ENCODE results near the gene SCLT1. TPM values are rescaled to one million over a fixed set of nuclear protein-coding genes. Genes with fewer than 3 reads are reported as not detected.

Gene SCLT1
- total and polyA plus RNA-seq, 2 of the 8 experiments (the other 6 are each of a cell fraction or from before 2014, with no cell fraction given) = 4.8 to 13.1 TPM

DNA sequence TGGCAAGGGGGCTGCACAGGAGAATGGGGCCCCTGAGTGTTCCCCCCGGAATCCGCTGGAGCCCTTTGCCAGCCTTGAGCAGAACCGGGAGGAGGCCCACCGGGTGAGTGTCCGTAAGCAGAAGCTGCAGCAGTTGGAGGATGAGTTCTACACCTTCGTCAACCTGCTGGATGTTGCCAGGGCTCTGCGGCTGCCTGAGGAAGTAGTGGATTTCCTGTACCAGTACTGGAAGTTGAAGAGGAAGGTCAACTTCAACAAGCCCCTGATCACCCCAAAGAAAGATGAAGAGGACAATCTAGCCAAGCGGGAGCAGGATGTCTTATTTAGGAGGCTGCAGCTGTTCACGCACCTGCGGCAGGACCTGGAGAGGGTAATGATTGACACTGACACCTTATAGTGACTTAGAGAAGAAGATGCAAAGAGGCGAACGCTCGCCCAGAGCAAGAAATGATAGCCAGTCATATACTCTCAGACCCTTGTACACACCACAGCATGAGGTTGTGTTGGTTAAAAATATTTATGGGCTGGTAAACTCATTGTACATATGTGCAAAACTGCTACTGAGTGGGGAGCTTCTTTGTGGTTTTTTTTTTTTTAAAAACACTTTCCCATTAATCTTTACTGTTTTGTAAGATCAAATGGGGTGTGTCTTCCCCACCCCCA lies 231.4 kb downstream of the SCLT1 start:
- Histone ChIP-seq H3K27ac (ENCODE audit: low read depth, low read length) (no peak overlapping the region), H2AFZ (ENCODE audit: low read length) (no peak overlapping the region), H3K4me3 (ENCODE audit: extremely low read depth in 1 of 4, insufficient read depth in 2 of 4, low read depth in 3 of 4, low read length in 4 of 4) (no peak overlapping the region), H3K4ac (replicated peaks; ENCODE audit: insufficient read length, low read depth, low read length) (no peak overlapping the region), H2BK12ac (ENCODE audit: low read depth, low read length) (no peak overlapping the region), H2BK15ac (ENCODE audit: low read length) (no peak overlapping the region), H2AK5ac (ENCODE audit: low read depth, low read length) (no peak overlapping the region), H3K4me1 (replicated peaks in 1 of 4; ENCODE audit: control insufficient read depth in 3 of 4, insufficient read depth in 4 of 4, low read length in 3 of 4) (peaks cover 0 to 9% (median 5%) of the 10 kb centered on the region in 4 experiments; a peak in 6 of 7 replicates), H2BK120ac (replicated peaks; ENCODE audit: low read depth, low read length) (no peak overlapping the region), H3K4me2 (ENCODE audit: insufficient read depth in 1 of 2, low read depth in 2 of 2, low read length in 2 of 2) (no peak overlapping the region), H2BK20ac (ENCODE audit: low read length) (no peak overlapping the region), H4K20me1 (replicated peaks in 1 of 2; ENCODE audit: control insufficient read depth in 1 of 2, insufficient read depth in 2 of 2, low read length in 2 of 2) (peaks cover 41 to 45% of the 10 kb centered on the region in 2 experiments), H3K79me1 (ENCODE audit: low read depth, low read length) (peaks cover 15% of the 10 kb centered on the region), H3K79me2 (ENCODE audit: control insufficient read depth in 1 of 2, insufficient read depth in 2 of 2, low read length in 2 of 2) (peaks cover 6 to 82% of the 10 kb centered on the region in 2 experiments), H4K5ac (ENCODE audit: insufficient read length, low read depth, low read length) (no peak overlapping the region), H3K23ac (ENCODE audit: insufficient read length) (no peak overlapping the region), H3K56ac (replicated peaks; ENCODE audit: insufficient read length, low read depth, low read length) (no peak overlapping the region), H4K8ac (ENCODE audit: extremely low read depth, insufficient read depth, low read length) (no peak overlapping the region; the same call in 1 of the 2 replicates), H3K18ac (ENCODE audit: extremely low read depth, low read length) (no peak overlapping the region), H3K27me3 (replicated peaks in 1 of 4; ENCODE audit: control insufficient read depth in 3 of 4, extremely low read depth in 1 of 4, insufficient read depth in 3 of 4, low read length in 3 of 4) (no peaks in the 10 kb centered on the region), H3K23me2 (ENCODE audit: low read depth, low read length) (peaks cover 4% of the 10 kb centered on the region; the same call in 1 of the 2 replicates), H4K91ac (replicated peaks; ENCODE audit: insufficient read length, low read length) (no peak overlapping the region), H3K9me3 (ENCODE audit: insufficient read depth in 2 of 2, low read depth in 1 of 2, low read length in 1 of 2) (no peaks in the 10 kb centered on the region), H3K14ac (ENCODE audit: insufficient read length) (no peak overlapping the region), H2BK5ac (ENCODE audit: low read depth, low read length) (no peak overlapping the region), H3K9ac (replicated peaks in 1 of 4; ENCODE audit: extremely low read depth in 1 of 4, low read depth in 3 of 4, low read length in 3 of 4) (no peak overlapping the region; a peak in 1 of 7 replicates), H3K36me3 (ENCODE audit: control insufficient read depth in 2 of 4, insufficient read depth in 4 of 4, low read length in 3 of 4) (peaks cover 52 to 99% (median 86%) of the 10 kb centered on the region in 4 experiments)
- DNase-seq (ENCODE audit: low read depth in 1 of 2, low spot score in 2 of 2) (peak in 1 of 2 experiments; percentile 45), FAIRE-seq (no peak)
- CTCF ChIA-PET (ENCODE audit: partially characterized antibody) = interaction anchor here (0.6 to 2.4 kb wide), 7 partner anchors 10 to 442 kb away, joined by 3 to 9 read pairs (median 5); no protein-coding TSS in a partner anchor
- TF ChIP-seq POU5F1 (IDR thresholded peaks at IDR 0.05; ENCODE audit: low read depth, low read length) = no peak
- TF ChIP-seq POLR2A (IDR thresholded peaks at IDR 0.05; ENCODE audit: control extremely low read depth in 1 of 2, low read depth in 2 of 2, low read length in 2 of 2) = peak in 1 of 2 experiments; percentile 16; a peak in 1 of 3 replicates
- TF ChIP-seq, protein P1, sequence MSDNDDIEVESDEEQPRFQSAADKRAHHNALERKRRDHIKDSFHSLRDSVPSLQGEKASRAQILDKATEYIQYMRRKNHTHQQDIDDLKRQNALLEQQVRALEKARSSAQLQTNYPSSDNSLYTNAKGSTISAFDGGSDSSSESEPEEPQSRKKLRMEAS (IDR thresholded peaks at IDR 0.05) = no peak
- POLR2A ChIA-PET (ENCODE audit: partially characterized antibody) = interaction anchor here (0.6 to 12.5 kb wide), 11 partner anchors 8 to 327 kb away, joined by 3 to 204 read pairs (median 4); no protein-coding TSS in a partner anchor
- 96% methylated on average over 13 of the region's 13 CpGs; no CpG with 5 or more reads in 1 of the 2 experiments for WGBS, 2 experiments (ENCODE audit: extremely low coverage in 1 of 2, insufficient coverage in 1 of 2, insufficient read length in 1 of 2, insufficient replicate concordance in 2 of 2, low coverage in 1 of 2, low lambda C conversion rate in 2 of 2, missing lambda C conversion rate in 1 of 2)

Measured in H1 (cell line).